Hepatocyte (in vitro differentiated cells): Measurements from ENCODE around the gene TRPM6. TPM values are rescaled to one million over a fixed set of nuclear protein-coding genes. Genes with fewer than 3 reads are reported as not detected.
A peak's percentile ranks its signal among the peaks of the same experiment; 100 is the strongest.

Experiments
- DNase-seq: peaks from one replicate; pipeline ENCODE4 v3.0.0-alpha.2; 2016; ENCODE audit warnings: low spot score
- H2AFZ ChIP-seq: fragments of 200-600 bp; sonication (generic); 2 replicates; pipeline ENCODE4 v1.6.0; 2016; ENCODE audit warnings: antibody characterized with exemption, mild to moderate bottlenecking
- H3K27ac ChIP-seq: fragments of 200-600 bp; sonication (generic); 2 replicates; pipeline ENCODE4 v1.5.1; 2016; ENCODE audit warnings: mild to moderate bottlenecking
- H3K27me3 ChIP-seq: fragments of 200-600 bp; sonication (generic); 2 replicates; pipeline ENCODE4 v1.6.1; 2016
- H3K36me3 ChIP-seq: fragments of 200-600 bp; sonication (generic); replicated peaks from 2 replicates; pipeline ENCODE4 v1.5.1; 2016; ENCODE audit warnings: low read depth; ENCODE audit not compliant: insufficient read depth
- H3K4me1 ChIP-seq: fragments of 200-600 bp; sonication (generic); 2 replicates; pipeline ENCODE4 v1.5.1; 2016; ENCODE audit warnings: mild to moderate bottlenecking, moderate library complexity; ENCODE audit not compliant: insufficient read depth
- H3K4me2 ChIP-seq: fragments of 200-600 bp; sonication (generic); 2 replicates; pipeline ENCODE4 v1.6.0; 2016
- H3K4me3 ChIP-seq: fragments of 200-600 bp; sonication (generic); 2 replicates; pipeline ENCODE4 v1.5.1; 2016; ENCODE audit warnings: mild to moderate bottlenecking
- H3K79me2 ChIP-seq: fragments of 200-600 bp; sonication (generic); 2 replicates; pipeline ENCODE4 v1.6.0; 2017; ENCODE audit warnings: mild to moderate bottlenecking
- H3K9me2 ChIP-seq: fragments of 200-600 bp; sonication (generic); replicated peaks from 2 replicates; pipeline ENCODE4 v1.6.0; 2017; ENCODE audit warnings: mild to moderate bottlenecking; ENCODE audit not compliant: insufficient read depth
- H3K9me3 ChIP-seq: fragments of 200-600 bp; sonication (generic); 2 replicates; pipeline ENCODE4 v1.5.1; 2016; ENCODE audit warnings: low read depth, mild to moderate bottlenecking
- H4K20me1 ChIP-seq: fragments of 200-600 bp; sonication (generic); 2 replicates; pipeline ENCODE4 v1.6.0; 2016; ENCODE audit warnings: mild to moderate bottlenecking; ENCODE audit not compliant: insufficient read depth, poor library complexity, severe bottlenecking
- CTCF ChIP-seq: fragments of 200-600 bp; sonication (generic); IDR thresholded peaks from 2 replicates; pipeline ENCODE4 v1.5.1; 2016; ENCODE audit warnings: antibody characterized with exemption, mild to moderate bottlenecking; ENCODE audit not compliant: poor library complexity
- EZH2 ChIP-seq: fragments of 200-600 bp; sonication (generic); IDR thresholded peaks from 2 replicates; pipeline ENCODE4 v1.6.1; 2016; ENCODE audit warnings: antibody characterized with exemption, mild to moderate bottlenecking, borderline replicate concordance
- EZH2phosphoT487 ChIP-seq: fragments of 200-600 bp; sonication (generic); IDR thresholded peaks from one replicate; pipeline ENCODE4 v1.6.1; 2018; ENCODE audit warnings: antibody characterized with exemption, mild to moderate bottlenecking, low read depth, moderate library complexity; ENCODE audit not compliant: unreplicated experiment, severe bottlenecking
- WGBS: methylation state at CpG from one replicate; pipeline ENCODE4 v1.1.6; 2016; ENCODE audit warnings: low lambda C conversion rate; ENCODE audit errors: missing lambda C conversion rate; 5-methylcytosine and 5-hydroxymethylcytosine counted together
- polyA plus RNA-seq: library from polyadenylated mRNA; unstranded; fragments of >200 nt; fragmentation: Nextera tagmentation; extraction: Ambion mirVana; gene quantifications from 2 replicates; pipeline ENCODE4 v1.2.1, GENCODE V29; 2016
- total RNA-seq: library from RNA; depleted of rRNA; stranded (reverse); fragments of >200 nt; gene quantifications from 2 replicates; pipeline ENCODE4 v1.2.3, GENCODE V29; 2014

The TRPM6 gene
- total and polyA plus RNA-seq, 2 experiments from 2014 or later = 3.7 to 19.0 TPM

DNA sequence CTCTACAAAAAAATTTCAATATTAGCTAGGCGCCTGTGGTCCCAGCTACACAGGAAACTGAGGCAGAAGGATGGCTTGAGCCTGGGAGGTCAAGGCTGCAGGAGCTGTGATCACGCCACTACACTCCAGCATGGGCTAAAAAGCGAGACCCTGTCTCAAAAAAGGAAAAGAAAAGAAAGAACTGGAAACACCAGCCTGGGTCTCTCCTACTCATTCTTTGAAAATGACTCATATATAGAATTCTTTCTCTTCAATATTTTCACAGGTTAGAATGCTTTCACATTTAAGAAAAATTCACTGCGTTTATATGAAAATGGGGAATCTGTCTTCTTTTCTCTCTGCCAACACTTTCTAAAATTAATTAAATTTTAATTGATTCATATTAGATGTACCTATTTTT, 115.6 kb downstream of the TRPM6 start:
- H4K20me1 ChIP-seq = no peaks in the 10 kb centered on the region
- no peak overlapping the region for H2AFZ ChIP-seq
- H3K4me2 ChIP-seq = no peak overlapping the region
- H3K79me2 ChIP-seq = no peaks in the 10 kb centered on the region
- TF ChIP-seq EZH2phosphoT487 = no peak
- no peak for TF ChIP-seq EZH2
- TF ChIP-seq CTCF = no peak
- 89% methylated on average over 4 of the region's 4 CpGs for WGBS
- DNase-seq = no peak
- no peak overlapping the region for H3K4me3 ChIP-seq
- no peaks in the 10 kb centered on the region for H3K27me3 ChIP-seq
- H3K9me2 ChIP-seq = no peaks in the 10 kb centered on the region
- no peaks in the 10 kb centered on the region for H3K4me1 ChIP-seq
- no peak overlapping the region for H3K27ac ChIP-seq
- H3K36me3 ChIP-seq = no peaks in the 10 kb centered on the region
- H3K9me3 ChIP-seq = no peaks in the 10 kb centered on the region

GRCh38 chr9:74771672-74772071, 116.0 kb downstream of the TRPM6 start:
- no peaks in the 10 kb centered on the region for H3K4me1 ChIP-seq
- H3K9me2 ChIP-seq = no peaks in the 10 kb centered on the region
- H2AFZ ChIP-seq = no peak overlapping the region
- H3K36me3 ChIP-seq = no peaks in the 10 kb centered on the region
- no peak for DNase-seq
- no peak for TF ChIP-seq CTCF
- no peak for TF ChIP-seq EZH2phosphoT487
- no peak for TF ChIP-seq EZH2
- WGBS = 92% methylated on average over 6 of the region's 6 CpGs
- H3K4me3 ChIP-seq = no peak overlapping the region
- no peaks in the 10 kb centered on the region for H3K27me3 ChIP-seq
- no peak overlapping the region for H3K4me2 ChIP-seq
- no peaks in the 10 kb centered on the region for H3K79me2 ChIP-seq
- no peak overlapping the region for H3K27ac ChIP-seq
- no peaks in the 10 kb centered on the region for H3K9me3 ChIP-seq
- no peaks in the 10 kb centered on the region for H4K20me1 ChIP-seq

DNA sequence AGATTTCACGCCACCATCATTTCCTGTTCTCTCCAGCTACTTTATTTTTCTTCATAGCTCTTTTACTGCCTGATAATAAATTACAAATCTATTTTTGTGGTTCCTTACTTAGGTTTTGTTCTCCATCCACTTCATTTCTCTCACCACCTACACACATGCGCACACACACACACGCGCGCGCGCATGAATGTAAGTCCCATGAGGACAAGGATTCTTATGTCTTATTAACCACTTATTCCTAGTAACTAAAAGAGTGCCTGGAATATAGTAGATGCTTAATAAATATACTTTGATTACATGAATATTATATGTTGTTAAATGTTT, 116.5 kb downstream of the TRPM6 start:
- no peaks in the 10 kb centered on the region for H3K36me3 ChIP-seq
- H2AFZ ChIP-seq = no peak overlapping the region
- DNase-seq = no peak
- TF ChIP-seq CTCF (no peak), EZH2 (no peak), EZH2phosphoT487 (no peak)
- H3K27ac ChIP-seq = no peak overlapping the region
- no peak overlapping the region for H3K4me3 ChIP-seq
- 98% methylated on average over 7 of the region's 7 CpGs for WGBS
- no peaks in the 10 kb centered on the region for H3K4me1 ChIP-seq
- no peak overlapping the region for H3K4me2 ChIP-seq
- H3K27me3 ChIP-seq = no peaks in the 10 kb centered on the region
- H3K9me2 ChIP-seq = no peaks in the 10 kb centered on the region
- no peaks in the 10 kb centered on the region for H4K20me1 ChIP-seq
- H3K79me2 ChIP-seq = no peaks in the 10 kb centered on the region
- no peaks in the 10 kb centered on the region for H3K9me3 ChIP-seq

- H2AFZ ChIP-seq = no peak overlapping the region
Measured at GRCh38 chr9:74770508-74771261, 117.0 kb downstream of the TRPM6 start.

More at GRCh38 chr9:74770508-74771261, 117.0 kb downstream of the TRPM6 start:
- Histone ChIP-seq H3K9me3 (no peaks in the 10 kb centered on the region), H3K9me2 (no peaks in the 10 kb centered on the region), H3K4me1 (no peaks in the 10 kb centered on the region), H3K27me3 (no peaks in the 10 kb centered on the region), H3K36me3 (no peaks in the 10 kb centered on the region), H3K4me3 (no peak overlapping the region), H3K79me2 (no peaks in the 10 kb centered on the region), H4K20me1 (no peaks in the 10 kb centered on the region), H3K4me2 (no peak overlapping the region), H3K27ac (no peak overlapping the region)
- 67% methylated on average over 22 of the region's 22 CpGs for WGBS
- TF ChIP-seq EZH2 (no peak), CTCF (peak; percentile 49), EZH2phosphoT487 (no peak)
- peak; percentile 35 for DNase-seq
